HG03565 (cell line): ENCODE measurements around the gene AFAP1L2.
A peak's percentile ranks its signal among the peaks of the same experiment; 100 is the strongest.

Source experiments
- ATAC-seq: cut with Tn5 transposase; IDR thresholded peaks from one replicate; pipeline ENCODE4 v1.9.1; 2021; ENCODE audit warnings: mild to moderate bottlenecking, moderate library complexity; ENCODE audit not compliant: unreplicated experiment

AFAP1L2 gene

DNA sequence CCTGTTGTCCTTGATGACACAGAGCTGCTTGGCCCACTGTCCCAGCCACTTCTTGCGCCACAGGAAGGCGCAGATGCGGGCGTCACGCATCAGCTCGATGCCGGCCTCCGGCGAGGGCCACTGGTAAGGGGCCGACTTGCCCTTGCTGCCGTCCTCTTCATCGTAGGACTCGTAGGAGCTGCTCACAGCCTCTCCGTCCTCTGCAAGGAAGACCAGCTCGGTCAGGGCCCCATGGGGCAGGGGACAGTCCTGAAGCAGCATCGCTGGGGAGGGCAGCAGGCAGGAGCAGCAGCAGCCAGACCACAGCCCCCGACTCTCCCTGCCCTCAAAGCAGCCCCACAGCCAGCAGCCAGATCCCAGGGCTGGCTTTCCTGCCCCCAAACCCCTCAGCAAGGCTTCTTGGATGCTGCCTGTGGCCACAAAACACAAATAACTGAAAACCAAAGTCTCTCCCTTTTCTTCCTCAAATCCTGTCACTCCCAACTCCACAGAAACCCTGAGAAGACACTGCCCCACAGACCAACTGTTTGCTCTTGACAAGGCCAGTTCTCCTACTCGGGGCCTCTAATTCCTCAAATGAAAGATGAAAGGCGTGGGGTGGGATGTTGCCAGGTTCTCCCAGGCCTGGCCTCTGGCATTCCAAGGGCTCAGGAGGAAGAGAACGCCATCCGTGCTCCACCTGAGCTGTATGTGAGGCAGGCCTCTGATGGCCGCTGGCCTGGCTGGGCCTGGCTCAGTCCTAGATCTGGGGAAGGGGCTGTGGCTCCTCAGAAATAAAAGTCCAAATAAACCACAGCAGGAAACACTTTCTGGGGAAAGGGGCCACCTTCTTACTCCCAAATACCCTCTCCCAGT is 88.5 kb downstream of the AFAP1L2 start:
- no peak for ATAC-seq

GRCh38 chr10:114313866-114314265 is 90.4 kb downstream of the AFAP1L2 start:
- no peak for ATAC-seq

DNA sequence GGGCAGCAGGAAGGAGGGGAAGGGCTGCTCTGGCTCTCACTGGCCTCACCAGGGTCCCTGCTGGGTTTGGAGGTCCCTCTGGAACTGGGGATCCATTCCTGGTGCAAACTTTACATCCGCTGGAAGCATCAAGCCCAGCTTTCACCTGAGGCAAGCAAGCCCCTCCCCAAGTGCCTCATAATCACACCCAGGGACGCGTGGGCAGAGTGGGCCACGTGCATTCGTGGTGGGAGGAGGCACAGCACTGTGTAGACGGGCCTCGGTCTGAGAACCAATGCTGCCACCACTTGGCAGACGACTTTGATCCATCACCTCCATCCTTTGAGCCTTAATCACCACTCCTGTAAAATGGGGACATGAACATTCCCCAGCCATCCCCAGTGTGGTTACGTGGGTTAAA is 91.2 kb downstream of the AFAP1L2 start:
- ATAC-seq: no peak

DNA sequence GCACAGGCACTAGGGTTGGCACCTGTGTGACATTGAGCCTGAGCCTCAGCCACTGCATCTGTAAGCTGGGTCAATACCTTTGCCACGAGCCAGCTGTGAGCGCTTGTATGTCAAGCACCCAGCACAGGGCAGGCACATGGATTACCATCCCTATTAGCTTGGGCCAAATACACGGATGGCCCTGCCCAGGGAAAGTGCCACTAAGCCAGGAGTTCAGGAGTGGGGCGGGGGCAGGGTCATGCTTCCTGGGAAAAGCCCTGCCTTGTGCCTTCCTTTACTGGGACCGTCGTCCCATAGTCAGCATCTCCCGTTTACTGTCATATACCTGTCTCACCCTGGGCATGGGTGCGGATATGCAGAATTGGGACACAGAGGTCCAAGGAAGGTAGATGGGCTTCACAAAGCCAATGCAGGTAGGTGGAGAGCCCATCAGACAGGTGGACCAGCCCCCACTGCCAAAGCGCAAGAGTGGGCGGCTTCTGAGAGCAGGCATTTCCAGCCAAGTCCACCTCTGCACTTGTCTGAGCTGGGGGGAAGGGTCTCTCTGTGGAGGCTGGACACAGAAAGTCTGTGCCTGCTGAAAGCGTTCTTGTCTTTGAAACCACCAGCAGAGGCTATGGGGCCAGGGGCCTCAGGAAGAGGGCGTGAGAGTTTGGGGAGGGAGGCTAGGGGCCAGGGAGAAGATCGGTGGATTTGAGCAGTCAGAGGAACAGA is 92.6 kb downstream of the AFAP1L2 start:
- no peak for ATAC-seq

DNA sequence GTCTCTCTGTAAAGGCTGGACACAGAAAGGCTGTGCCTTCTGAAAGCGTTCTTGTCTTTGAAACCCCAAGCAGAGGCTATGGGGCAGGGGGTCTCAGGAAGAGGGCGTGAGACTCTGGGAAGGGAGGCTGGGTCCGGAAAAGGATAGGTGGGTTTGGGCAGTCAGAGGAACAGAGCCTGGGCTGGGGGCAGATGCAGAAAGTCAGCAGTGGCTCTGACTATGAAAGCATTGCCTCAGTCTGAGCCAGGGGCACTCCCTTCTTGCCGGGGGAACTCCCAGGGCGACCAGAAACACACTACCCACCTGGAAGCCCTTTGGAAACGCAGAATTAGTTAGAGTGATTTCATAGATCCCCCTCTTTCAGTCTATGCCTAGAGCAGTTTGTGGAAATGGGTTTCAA is 93.3 kb downstream of the AFAP1L2 start:
- ATAC-seq: no peak

- ATAC-seq: no peak
Observed at GRCh38 chr10:114310346-114310745, 94.0 kb downstream of the AFAP1L2 start.

GRCh38 chr10:114309364-114309651 is 95.0 kb downstream of the AFAP1L2 start:
- no peak for ATAC-seq

- no peak for ATAC-seq
Observed at GRCh38 chr10:114308531-114309363, 95.6 kb downstream of the AFAP1L2 start.

GRCh38 chr10:114307731-114308130 is 96.6 kb downstream of the AFAP1L2 start:
- ATAC-seq: no peak

DNA sequence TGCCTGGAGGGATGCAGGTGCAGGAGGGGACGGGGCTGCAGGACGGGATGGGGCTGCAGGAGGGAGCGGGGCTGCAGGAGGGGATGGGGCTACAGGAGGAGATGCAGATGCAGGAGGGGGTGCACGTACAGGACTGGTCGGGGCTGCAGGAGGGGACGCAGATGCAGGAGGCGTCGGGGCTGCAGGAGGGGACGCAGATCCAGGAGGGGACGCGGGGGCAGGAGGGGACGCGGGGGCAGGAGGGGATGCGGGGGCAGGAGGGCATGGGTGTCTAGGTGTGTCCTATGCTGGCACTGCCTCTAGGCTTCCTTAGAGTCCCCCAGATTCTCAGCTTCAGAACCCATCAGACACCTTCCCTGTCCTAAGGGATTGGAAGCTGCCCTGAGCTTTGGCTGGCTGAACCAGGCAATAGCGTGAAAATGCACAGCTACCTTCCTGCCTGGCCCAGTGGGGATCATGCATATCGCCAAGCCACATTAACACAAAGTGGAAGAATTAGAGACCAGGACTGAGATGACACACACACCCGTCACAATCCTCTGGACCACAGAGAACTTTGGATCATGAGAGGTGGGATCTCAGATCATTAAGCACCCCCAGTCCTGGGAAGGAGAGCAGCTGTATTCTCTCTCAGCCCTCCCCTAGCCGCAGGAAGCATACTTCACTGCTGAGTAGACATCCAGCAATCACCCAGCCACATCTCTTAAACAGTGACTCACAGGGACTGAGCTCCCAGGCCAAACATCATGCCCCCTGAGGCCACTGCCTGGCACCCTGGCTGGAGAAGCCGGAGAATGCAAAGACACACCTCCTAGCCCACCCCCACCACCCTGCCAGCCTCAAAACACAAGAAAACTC is 98.0 kb downstream of the AFAP1L2 start:
- no peak for ATAC-seq

DNA sequence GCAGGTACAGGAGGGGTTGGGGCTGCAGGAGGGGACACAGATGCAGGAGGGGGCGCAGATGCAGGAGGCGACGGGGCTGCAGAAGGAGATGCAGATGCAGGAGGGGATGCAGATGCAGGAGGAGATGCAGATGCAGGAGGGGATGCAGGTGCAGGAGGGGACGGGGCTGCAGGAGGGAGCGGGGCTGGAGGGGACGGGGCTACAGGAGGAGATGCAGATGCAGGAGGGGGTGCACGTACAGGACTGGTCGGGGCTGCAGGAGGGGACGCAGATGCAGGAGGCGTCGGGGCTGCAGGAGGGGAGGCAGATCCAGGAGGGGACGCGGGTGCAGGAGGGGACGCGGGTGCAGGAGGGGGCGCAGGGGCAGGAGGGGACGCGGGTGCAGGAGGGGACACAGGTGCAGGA is 98.8 kb downstream of the AFAP1L2 start:
- no peak for ATAC-seq

DNA sequence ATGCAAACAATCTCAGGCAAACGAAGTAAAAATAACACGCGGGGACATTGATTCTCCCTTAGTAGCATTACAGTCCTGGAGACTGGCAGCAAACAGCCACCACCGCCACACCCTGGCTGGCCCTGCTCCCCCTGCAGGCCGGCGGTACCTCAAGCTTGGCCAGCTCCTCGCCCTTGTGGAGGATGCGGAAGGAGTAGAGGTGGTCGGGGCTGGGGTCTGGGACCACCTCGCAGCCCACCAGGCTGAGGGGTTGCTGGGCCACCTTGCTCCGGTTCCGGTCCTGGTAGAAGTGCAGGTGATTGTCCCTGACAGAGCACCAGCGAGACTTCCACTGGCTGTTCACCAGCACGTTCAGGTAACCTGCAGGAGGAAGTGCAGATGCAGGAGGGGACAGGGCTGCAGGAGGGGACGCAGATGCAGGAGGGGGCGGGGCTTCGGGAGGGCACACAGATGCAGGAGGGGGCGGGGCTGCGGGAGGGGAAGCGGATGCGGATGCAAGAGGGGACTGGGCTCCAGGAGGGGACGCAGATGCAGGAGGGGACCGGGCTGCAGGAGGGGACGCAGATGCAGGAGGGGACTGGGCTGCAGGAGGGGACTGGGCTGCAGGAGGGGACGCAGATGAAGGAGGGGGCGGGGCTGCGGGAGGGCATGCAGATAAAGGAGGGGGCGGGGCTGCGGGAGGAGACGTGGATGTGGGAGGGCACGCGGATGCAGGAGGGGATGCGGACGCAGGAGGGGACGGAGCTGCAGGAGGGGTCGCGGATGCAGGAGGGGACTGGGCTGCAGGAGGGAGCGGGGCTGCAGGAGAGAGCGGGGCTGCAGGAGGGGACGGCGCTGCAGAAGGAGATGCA is 99.5 kb downstream of the AFAP1L2 start:
- ATAC-seq: peak; percentile 46

- peak; percentile 61 for ATAC-seq
Observed at GRCh38 chr10:114304017-114304570, 100.2 kb downstream of the AFAP1L2 start.

DNA sequence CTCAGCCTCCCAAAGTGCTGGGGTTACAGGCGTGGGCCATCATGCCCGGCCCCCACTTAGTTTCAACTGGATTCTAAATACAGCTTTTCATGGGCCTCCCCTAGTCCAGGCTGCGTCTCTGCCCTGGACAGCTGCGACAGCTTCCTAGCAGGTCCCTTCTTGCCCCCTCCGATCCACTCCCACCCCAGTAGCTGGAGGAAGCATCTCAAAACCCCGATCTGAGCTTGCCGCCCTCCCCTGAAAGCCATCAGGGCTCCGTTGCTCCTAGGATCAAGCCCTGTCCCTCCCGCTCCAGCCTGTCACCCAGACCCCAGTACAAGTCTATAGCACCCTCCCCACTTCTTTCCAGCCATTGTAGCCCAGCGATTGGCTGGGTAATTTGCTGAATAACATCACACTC is 100.7 kb downstream of the AFAP1L2 start:
- peak; percentile 3 for ATAC-seq

- ATAC-seq: no peak
Observed at GRCh38 chr10:114301951-114302710, 102.2 kb downstream of the AFAP1L2 start.

GRCh38 chr10:114301177-114301576 is 103.1 kb downstream of the AFAP1L2 start:
- ATAC-seq: no peak

DNA sequence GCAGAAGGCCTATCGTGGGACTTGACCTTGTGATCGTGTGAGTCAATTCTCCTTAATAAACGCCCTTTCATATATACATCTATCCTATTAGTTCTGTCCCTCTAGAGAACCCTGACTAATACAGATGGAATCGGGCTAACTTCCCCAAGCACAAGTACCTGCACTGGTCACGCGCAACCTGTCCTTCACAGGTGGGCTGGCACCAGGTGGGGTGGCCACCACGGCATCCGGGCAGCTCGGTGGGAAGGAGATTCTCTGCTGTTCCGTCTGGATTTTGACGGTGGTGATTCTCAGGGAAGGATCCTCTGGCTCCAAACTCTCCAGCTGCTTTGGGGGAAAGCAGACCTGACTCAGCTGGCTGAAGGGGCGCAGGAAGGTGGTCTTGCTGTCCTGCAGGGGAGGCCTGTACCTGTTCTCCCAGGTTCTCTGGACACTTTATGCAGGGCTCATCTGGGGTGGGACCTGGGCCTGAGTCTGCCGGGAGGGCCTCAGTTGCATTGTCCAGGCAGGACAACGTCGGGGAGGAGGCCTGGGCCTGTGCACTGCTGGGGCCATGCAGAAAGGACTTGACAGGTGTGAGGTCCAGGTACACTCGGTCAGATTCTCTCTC is 104.2 kb downstream of the AFAP1L2 start:
- ATAC-seq: no peak

- no peak for ATAC-seq
Observed at GRCh38 chr10:114297136-114297705, 107.1 kb downstream of the AFAP1L2 start.
